Neuron (in vitro differentiated cells): ENCODE results near the gene RSPO1.

Experiments used
- H2AFZ ChIP-seq: one replicate; pipeline ENCODE4 v1.6.1; 2013; ENCODE audit warnings: low read depth, mild to moderate bottlenecking, inconsistent platforms, low read length, moderate library complexity
- H3K27me3 ChIP-seq: one replicate; pipeline ENCODE4 v1.6.1; 2013; ENCODE audit warnings: low read length; ENCODE audit not compliant: insufficient read depth
- H3K36me3 ChIP-seq: one replicate; pipeline ENCODE4 v1.6.1; 2013; ENCODE audit warnings: low read length; ENCODE audit not compliant: insufficient read depth
- H3K4me1 ChIP-seq: one replicate; pipeline ENCODE4 v1.6.1; 2013; ENCODE audit warnings: low read length; ENCODE audit not compliant: insufficient read depth
- H3K4me3 ChIP-seq: 2 replicates; pipeline ENCODE4 v1.5.1; 2013; ENCODE audit warnings: mild to moderate bottlenecking, low read length, moderate library complexity
- H3K9me3 ChIP-seq: one replicate; pipeline ENCODE4 v1.6.1; 2013; ENCODE audit warnings: low read length

RSPO1 gene

DNA sequence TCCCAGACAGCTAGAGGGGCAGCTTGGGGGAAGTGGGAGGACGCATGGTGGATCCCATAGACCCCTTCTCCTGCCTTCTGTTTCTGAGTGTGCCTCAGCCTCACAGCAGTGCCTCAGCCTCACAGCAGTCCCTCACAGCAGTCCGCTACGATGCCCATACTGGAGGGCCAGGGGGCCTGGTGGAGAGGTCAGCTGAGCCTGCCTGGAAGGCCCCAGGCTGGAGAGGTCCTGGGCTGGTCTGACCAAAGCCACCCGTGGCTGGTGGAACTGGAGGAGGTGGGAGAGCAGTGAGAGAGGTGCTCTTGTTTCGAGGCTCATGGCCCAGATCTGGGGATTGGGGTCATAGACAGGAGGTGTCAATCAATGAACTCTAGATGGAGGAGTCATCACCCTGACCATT is 16.0 kb upstream of the RSPO1 start:
- no peak overlapping the region for H3K4me3 ChIP-seq
- H2AFZ ChIP-seq: no peak overlapping the region
- no peaks in the 10 kb centered on the region for H3K9me3 ChIP-seq
- no peaks in the 10 kb centered on the region for H3K4me1 ChIP-seq
- peaks cover 19% of the 10 kb centered on the region for H3K27me3 ChIP-seq
- H3K36me3 ChIP-seq: no peaks in the 10 kb centered on the region

DNA sequence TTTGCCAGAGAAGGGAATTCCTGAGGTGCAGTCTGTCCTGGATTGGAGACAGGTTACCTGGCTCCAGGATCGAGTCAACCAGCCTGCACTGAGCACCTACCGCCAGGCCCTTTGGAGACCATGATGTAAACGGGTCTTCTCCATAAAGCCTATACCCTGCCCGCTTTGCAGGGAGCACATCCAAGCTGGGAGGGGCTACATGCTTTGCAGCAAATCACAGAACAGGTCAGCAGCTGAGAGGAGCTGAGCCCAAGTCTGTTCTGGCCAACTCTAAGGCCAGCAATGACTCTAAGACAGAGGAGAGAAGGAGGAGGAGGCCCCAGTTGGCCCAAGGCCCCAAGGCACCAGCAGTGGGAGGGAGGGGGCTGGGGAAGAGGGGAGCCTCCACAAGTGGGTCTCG is 15.5 kb upstream of the RSPO1 start:
- peaks cover 19% of the 10 kb centered on the region for H3K27me3 ChIP-seq
- H3K4me1 ChIP-seq: no peaks in the 10 kb centered on the region
- no peaks in the 10 kb centered on the region for H3K9me3 ChIP-seq
- H3K36me3 ChIP-seq: no peaks in the 10 kb centered on the region
- H3K4me3 ChIP-seq: no peak overlapping the region
- no peak overlapping the region for H2AFZ ChIP-seq

DNA sequence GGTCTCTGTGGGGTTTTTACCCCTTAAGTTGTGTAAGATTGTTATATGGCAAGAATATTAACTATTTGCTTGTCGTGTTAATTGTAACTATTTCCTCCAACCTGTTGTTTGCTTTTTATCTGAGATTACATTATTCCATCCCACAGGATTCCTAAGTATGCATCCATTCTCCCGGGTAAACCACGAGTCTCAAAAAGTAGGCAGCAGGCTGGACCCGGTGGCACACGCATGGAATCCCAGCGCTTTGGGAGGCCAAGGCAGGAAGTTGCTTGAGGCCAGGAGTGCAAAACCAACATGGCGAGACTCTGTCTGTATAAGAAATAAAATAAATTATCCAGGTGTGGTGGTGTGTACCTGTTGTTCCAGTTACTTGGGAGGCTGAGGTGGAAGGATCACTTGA is 12.6 kb upstream of the RSPO1 start:
- Histone ChIP-seq H3K27me3 (peaks cover 27% of the 10 kb centered on the region), H3K4me3 (no peak overlapping the region), H2AFZ (no peak overlapping the region), H3K36me3 (no peaks in the 10 kb centered on the region), H3K4me1 (no peaks in the 10 kb centered on the region), H3K9me3 (peaks cover 2% of the 10 kb centered on the region)

DNA sequence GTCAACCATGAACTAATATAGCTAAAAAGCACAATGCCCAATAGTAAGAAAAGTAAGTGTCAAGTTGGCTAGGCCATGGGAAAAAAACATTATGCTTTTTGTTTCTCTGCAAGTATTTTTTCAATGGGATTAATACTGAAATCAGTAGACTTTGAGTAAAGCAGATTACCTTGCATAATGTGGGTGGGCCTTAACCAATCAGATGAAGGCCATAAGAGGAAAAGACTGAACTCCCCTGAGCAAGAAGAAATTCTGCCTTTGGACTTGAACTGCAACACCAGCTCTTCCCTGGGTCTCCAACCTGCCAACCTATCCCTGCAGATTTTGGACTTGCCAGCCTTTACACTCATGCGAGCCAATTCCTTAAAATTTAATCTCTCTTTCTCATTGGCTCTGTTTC is 6.4 kb upstream of the RSPO1 start:
- peaks cover 42% of the 10 kb centered on the region for H3K27me3 ChIP-seq
- H3K9me3 ChIP-seq: peaks cover 5% of the 10 kb centered on the region
- H2AFZ ChIP-seq: no peak overlapping the region
- H3K36me3 ChIP-seq: no peaks in the 10 kb centered on the region
- no peaks in the 10 kb centered on the region for H3K4me1 ChIP-seq
- no peak overlapping the region for H3K4me3 ChIP-seq

GRCh38 chr1:37636435-37636834 is 1.7 kb upstream of the RSPO1 start:
- Histone ChIP-seq H3K4me1 (no peaks in the 10 kb centered on the region), H3K27me3 (peaks cover 77% of the 10 kb centered on the region), H3K36me3 (no peaks in the 10 kb centered on the region)

DNA sequence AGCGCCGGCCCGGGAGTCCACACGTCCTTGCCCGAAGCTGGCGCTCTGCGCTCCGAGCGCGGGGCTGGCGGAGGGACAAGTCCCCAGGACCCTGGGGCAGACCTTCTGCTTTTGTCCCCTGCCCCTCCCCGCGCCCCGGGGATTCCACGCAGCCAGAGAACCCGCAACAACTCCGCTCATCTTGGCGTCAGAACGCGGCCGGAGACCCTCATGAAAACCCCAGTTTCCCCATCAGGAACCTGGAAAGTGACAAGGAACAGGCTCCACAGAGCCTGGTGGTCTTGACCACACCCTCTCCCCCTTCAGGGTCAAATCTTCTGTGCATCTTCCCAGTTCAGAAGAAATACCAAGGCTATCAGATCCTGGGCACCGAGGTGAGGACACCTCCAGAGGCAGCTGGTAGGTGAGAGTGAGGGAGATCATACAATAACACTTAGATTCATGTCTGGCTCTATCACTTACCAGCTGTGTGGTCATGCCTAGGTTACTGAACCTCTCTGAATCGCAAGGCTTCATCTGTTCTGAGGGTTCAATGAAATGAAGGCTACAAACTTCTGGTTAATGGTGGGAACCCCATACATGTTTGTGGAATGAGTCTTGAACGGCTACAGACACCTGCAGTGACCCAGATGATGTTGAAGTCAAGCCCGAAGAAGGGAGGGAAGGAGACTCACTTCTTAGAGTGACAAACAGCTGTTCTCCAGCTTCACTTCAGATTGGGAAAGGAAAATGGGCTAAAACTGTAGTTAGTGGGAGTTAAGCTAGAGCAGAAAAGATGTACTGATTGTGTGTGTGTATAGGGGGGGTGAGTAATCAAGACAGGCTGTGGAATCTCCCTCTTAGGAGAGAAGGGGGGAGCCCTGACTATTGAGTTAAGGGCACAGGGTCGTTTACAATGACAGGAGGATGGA is 555 bp upstream of the RSPO1 start:
- peaks cover 88% of the 10 kb centered on the region for H3K27me3 ChIP-seq
- H2AFZ ChIP-seq: peak overlapping the region; percentile 33
- no peak overlapping the region for H3K4me3 ChIP-seq
- no peaks in the 10 kb centered on the region for H3K4me1 ChIP-seq
- H3K9me3 ChIP-seq: no peaks in the 10 kb centered on the region
- H3K36me3 ChIP-seq: no peaks in the 10 kb centered on the region

More at GRCh38 chr1:37636435-37636834, 1.7 kb upstream of the RSPO1 start:
- Histone ChIP-seq H3K4me3 (no peak overlapping the region), H2AFZ (no peak overlapping the region), H3K9me3 (no peaks in the 10 kb centered on the region)

DNA sequence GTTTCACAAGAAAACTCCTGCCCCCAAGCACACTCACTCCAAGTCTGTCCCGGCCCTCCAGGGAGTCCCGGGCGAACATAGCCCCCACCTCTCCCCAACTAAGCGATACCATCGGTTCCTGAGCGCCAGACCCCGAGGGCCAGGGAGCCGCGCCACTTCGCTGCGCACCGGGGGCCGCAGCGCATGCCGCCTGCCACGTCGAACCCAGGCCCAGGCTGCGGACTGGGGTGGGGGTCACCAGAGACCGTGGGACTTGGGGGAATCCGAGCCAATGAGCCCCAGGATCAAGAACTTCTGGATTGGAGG is 801 bp downstream of the RSPO1 start:
- no peak overlapping the region for H3K4me3 ChIP-seq
- H3K36me3 ChIP-seq: no peaks in the 10 kb centered on the region
- no peak overlapping the region for H2AFZ ChIP-seq
- no peaks in the 10 kb centered on the region for H3K4me1 ChIP-seq
- H3K27me3 ChIP-seq: peaks cover 92% of the 10 kb centered on the region
- H3K9me3 ChIP-seq: no peaks in the 10 kb centered on the region

- Histone ChIP-seq H3K36me3 (no peaks in the 10 kb centered on the region), H3K9me3 (no peaks in the 10 kb centered on the region), H3K4me3 (no peak overlapping the region), H2AFZ (no peak overlapping the region), H3K27me3 (peaks cover 92% of the 10 kb centered on the region), H3K4me1 (no peaks in the 10 kb centered on the region)
Measured at GRCh38 chr1:37633040-37633937, 1.4 kb downstream of the RSPO1 start.

DNA sequence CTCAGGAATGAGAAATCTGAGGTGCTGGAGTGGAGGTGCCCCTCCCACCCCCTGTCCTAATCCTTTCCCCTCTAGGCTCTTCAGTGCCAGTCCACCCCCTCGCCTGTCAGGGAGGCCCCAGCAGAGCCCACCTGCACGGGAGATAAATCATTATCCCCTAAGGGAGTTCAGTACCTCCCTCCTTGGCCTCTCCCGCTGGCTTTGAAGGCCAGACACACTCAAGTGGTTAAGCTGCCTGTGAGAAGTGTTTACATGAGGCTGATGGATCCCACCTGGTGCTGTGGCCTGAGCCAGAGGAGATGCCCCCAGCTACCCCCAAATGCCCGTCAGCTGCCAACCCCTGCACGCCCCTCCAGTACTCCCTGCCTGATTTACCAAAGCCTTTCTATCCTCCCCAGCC is 3.7 kb downstream of the RSPO1 start:
- H3K4me1 ChIP-seq: no peaks in the 10 kb centered on the region
- H2AFZ ChIP-seq: no peak overlapping the region
- H3K27me3 ChIP-seq: peaks cover 95% of the 10 kb centered on the region
- no peaks in the 10 kb centered on the region for H3K36me3 ChIP-seq
- H3K9me3 ChIP-seq: no peaks in the 10 kb centered on the region
- no peak overlapping the region for H3K4me3 ChIP-seq

- no peak overlapping the region for H3K4me3 ChIP-seq
- H3K4me1 ChIP-seq: no peaks in the 10 kb centered on the region
- H3K9me3 ChIP-seq: no peaks in the 10 kb centered on the region
- no peak overlapping the region for H2AFZ ChIP-seq
- peaks cover 92% of the 10 kb centered on the region for H3K27me3 ChIP-seq
- no peaks in the 10 kb centered on the region for H3K36me3 ChIP-seq
Measured at GRCh38 chr1:37630426-37631028, 4.2 kb downstream of the RSPO1 start.

- H3K4me1 ChIP-seq: no peaks in the 10 kb centered on the region
- H2AFZ ChIP-seq: no peak overlapping the region
- no peaks in the 10 kb centered on the region for H3K36me3 ChIP-seq
- no peak overlapping the region for H3K4me3 ChIP-seq
- H3K27me3 ChIP-seq: peaks cover 90% of the 10 kb centered on the region
- no peaks in the 10 kb centered on the region for H3K9me3 ChIP-seq
Measured at GRCh38 chr1:37629726-37630425, 4.8 kb downstream of the RSPO1 start.

DNA sequence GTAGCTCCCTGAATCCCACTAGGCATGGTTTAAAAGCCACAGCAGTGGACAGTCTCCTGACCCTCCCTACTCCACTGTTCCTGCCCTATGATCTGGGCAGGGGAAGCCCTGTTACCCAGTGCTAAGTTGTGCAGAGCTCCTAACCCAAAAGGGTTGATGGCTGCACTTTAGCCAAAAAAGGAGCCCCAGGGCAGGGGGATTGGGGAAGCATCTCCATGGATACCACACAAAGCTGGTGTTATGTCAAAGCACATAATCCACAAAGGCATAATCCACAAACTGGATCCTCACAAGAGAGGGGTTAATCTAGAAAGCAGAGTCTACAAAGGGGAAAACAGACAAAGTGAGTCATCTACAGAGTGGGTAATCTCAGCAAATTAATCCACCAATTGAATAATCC is 5.7 kb downstream of the RSPO1 start:
- Histone ChIP-seq H3K4me1 (no peaks in the 10 kb centered on the region), H3K4me3 (no peak overlapping the region), H3K9me3 (no peaks in the 10 kb centered on the region), H2AFZ (no peak overlapping the region), H3K36me3 (no peaks in the 10 kb centered on the region), H3K27me3 (peaks cover 85% of the 10 kb centered on the region)
